GM12801 (cell line): ENCODE measurements around the gene TEX9.

ENCODE experiments used
- TF ChIP-seq, protein P1 (sequence below): IDR thresholded peaks from one replicate; pipeline ENCODE4 v1.5.1; 2011; ENCODE audit warnings: control low read depth; ENCODE audit not compliant: insufficient read length; ENCODE audit errors: extremely low read depth

The TEX9 gene

DNA sequence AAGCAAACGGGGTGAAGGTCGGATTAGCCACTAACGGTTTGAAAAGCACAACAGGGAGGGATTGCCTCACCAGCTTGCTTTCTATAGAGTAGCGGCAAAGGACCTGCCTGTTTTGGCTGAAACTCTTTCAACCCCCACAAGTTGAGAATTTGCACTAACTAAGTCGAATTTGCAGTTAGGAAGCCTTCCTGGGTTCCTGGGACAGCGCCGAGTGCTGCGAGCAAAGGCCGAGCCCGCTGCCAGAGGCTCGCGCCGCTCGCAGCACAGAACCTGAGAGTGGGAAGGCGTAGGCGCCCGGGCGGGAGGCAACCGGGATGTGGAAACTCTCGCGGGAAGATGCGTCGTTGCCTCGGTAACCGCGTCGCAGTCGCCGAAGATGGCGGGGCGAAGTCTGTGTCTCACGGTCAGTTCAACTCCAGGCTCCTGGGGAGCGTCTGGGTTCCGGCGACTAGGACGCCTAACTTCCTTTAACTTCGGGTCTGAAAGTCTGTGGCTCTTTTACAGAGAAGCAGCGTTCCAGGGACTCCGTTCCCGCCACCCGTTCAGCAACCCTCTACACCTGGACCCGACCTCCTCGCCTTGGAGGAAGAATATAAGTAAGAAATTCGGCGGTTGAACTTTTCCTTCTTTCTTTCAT, at the start of gene TEX9:
TSS of gene TEX9 (plus strand) at position 352 of the 637 bp plus-strand sequence. CDS start at position 377, 25 bp downstream.
- TF ChIP-seq, protein P1, sequence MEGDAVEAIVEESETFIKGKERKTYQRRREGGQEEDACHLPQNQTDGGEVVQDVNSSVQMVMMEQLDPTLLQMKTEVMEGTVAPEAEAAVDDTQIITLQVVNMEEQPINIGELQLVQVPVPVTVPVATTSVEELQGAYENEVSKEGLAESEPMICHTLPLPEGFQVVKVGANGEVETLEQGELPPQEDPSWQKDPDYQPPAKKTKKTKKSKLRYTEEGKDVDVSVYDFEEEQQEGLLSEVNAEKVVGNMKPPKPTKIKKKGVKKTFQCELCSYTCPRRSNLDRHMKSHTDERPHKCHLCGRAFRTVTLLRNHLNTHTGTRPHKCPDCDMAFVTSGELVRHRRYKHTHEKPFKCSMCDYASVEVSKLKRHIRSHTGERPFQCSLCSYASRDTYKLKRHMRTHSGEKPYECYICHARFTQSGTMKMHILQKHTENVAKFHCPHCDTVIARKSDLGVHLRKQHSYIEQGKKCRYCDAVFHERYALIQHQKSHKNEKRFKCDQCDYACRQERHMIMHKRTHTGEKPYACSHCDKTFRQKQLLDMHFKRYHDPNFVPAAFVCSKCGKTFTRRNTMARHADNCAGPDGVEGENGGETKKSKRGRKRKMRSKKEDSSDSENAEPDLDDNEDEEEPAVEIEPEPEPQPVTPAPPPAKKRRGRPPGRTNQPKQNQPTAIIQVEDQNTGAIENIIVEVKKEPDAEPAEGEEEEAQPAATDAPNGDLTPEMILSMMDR = no peak

DNA sequence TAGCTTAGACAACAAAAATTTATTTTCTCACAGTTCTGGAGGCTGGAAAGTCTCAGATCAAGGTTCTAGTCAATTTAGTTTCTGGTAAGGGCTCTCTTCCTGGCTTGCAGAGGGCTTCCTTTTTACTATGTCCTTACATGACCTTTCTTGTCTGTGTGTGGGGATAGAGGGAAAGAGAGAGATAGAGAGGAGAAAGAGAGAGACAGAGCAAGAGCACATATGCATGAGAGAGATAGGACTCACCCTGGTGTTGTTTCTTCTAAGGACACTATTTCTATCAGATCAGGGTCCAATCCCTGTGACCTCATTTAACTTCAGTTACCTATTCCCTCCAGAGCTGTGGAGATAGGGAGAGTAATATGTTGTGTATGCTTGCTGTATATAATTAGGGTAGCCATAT, 44.9 kb upstream of the TEX9 start:
- TF ChIP-seq, protein P1 = no peak

DNA sequence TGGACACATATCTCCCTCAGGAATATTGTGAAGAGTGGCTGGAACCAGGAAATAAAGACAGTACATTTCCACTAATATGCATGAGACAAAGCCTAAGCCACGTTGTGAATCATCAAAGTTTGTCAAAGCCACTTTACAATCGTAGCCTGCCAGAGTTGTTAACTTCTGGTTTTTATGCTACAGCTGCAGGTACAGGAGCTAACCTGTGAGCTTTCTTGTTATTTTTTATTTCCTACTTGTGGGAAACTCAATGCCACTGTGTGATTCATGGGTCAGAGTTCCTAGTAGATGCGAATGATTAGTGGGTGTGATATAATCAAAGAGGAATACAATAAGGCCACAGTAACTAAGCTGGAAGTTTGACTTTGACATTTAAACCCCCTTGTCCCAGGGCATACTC, 44.4 kb upstream of the TEX9 start:
- TF ChIP-seq, protein P1 = no peak

DNA sequence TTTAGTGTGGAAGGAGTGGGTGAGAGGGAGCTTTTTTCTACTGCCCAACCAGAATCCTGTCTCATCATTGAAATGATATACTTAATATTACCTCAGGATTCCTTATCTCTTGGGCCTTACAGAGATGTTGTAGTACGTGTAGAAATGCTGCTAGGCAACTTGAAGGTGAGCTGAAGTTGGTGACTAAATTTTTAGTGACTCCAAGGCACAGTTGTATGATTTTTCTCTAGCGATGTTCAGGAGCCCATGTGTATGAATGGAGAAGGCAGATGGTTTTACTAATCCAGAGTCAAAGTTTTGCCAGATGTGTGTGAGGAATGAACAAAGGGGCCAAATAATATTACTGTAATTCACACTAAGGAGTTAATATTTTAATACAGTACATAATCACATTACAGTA, 42.8 kb upstream of the TEX9 start:
- TF ChIP-seq, protein P1 = no peak

DNA sequence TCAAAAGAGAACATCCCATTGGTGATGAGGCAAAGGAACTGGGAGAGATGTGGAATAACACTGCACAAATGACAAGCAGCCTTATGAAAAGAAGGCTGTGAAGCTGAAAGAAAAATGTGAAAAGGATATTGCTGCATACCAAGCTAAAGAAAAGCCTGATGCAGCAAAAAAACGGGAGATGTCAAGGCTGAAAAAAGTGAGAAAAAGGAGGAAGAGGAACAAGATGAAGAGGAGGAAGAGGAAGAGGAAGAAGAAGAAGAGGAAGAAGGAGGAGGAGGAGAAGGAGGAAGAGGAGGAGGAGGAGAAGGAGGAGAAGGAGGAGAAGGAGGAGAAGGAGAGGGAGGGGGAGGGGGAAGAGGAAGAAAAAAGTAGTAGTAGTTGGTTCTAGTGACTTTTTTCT, 41.8 kb upstream of the TEX9 start:
- TF ChIP-seq, protein P1 = no peak

DNA sequence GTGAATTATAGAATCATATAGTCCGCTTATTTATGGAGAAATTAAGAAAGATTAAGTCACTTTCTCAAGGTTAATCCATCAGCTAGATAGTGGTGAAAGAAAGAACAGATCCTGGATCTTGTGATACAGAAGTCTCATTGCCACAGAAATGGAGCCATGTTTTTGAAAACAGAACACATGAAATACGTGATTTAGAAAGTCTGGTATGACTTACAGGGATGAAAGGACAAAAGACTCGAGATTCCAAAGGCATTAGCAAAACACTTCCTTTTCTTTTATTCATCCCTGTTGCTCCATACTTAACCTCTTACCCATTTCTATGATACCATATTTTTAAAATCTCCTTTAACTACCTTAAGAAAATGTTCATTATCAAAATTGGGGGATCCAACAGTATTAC, 40.0 kb upstream of the TEX9 start:
- TF ChIP-seq, protein P1 = no peak

DNA sequence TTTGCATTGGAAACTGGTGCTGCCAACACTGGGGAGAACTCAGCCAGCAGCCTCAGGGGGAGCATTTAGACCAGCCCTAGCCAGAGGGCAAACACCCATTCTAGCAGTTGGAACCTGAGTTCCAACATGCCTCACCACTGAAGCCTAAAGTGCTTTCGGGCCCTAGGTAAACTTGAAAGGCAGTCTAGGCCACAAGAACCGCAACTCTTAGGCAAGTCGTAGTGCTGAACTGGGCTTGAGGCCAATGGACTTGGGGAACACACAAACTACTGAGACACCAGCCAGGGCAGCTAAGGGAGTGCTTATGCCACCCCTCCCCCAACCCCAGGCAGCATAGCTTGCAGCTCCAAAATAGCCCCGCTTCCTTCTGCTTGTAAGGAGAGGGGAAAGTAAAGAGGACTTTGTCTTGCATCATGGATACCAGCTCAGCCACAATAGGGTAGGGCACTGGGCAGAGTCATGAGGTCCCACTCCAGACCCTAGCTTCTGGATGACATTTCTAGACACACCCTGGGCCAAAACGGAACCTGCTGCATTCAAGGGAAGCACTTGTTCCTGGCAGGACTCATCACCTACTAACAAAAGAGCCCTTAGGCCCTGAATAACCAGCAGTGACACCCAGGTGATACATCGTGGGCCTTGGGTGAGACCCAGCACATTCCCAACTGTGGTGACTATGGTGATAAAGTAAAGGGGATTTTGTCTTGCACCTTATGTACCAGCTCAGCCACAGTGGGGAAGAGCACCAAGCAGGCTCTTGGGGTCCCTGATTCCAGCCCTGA, 37.3 kb upstream of the TEX9 start:
- TF ChIP-seq, protein P1 = no peak
